Skeletal muscle tissue (tissue), 5 donors: ENCODE results near the gene SLAMF8. TPM values are rescaled to one million over a fixed set of nuclear protein-coding genes. Genes with fewer than 3 reads are reported as not detected.

ENCODE experiments used
- H3K27ac ChIP-seq: one replicate; pipeline ENCODE4 v1.7.0; 2013; ENCODE audit warnings: mild to moderate bottlenecking, low read depth, low read length, inconsistent platforms
- H3K27me3 ChIP-seq, 3 donors: one replicate each; pipeline ENCODE4 v1.7.0; 2013; ENCODE audit warnings: low read length in 3 of 3; ENCODE audit not compliant: control insufficient read depth in 3 of 3, insufficient read depth in 3 of 3
- H3K36me3 ChIP-seq, 3 donors: one replicate each; pipeline ENCODE4 v1.7.0; 2013; ENCODE audit warnings: low read length in 3 of 3; ENCODE audit not compliant: control insufficient read depth in 3 of 3, insufficient read depth in 3 of 3
- H3K4me1 ChIP-seq, 3 donors: one replicate each; pipeline ENCODE4 v1.7.0; 2013; ENCODE audit warnings: low read length in 3 of 3, mild to moderate bottlenecking in 3 of 3; ENCODE audit not compliant: control insufficient read depth in 3 of 3, insufficient read depth in 3 of 3
- H3K4me3 ChIP-seq, 3 donors: one replicate each; pipeline ENCODE4 v1.7.0; 2013; ENCODE audit warnings: low read length in 3 of 3
- H3K9ac ChIP-seq, 3 donors: one replicate each; pipeline ENCODE4 v1.7.0; 2013; ENCODE audit warnings: low read length in 3 of 3, mild to moderate bottlenecking in 3 of 3, moderate library complexity in 2 of 3, low read depth in 1 of 3
- H3K9me3 ChIP-seq, 3 donors: one replicate each; pipeline ENCODE4 v1.7.0; 2013; ENCODE audit warnings: low read length in 3 of 3; ENCODE audit not compliant: control insufficient read depth in 3 of 3
- small RNA-seq: library from RNA; depleted of rRNA; stranded (forward); fragments of <200 nt; gene quantifications from one replicate; pipeline ENCODE3, GENCODE V24; 2014
- total RNA-seq: library from RNA; depleted of rRNA; stranded (reverse); fragments of >200 nt; gene quantifications from one replicate; pipeline ENCODE4 v1.2.3, GENCODE V29; 2014
- donor health status: Osteomylitis.

The SLAMF8 gene
- total RNA-seq, 1 donor from 2014 or later, result 1.6 TPM

- H3K4me3 ChIP-seq, result no peak overlapping the region
- no peaks in the 10 kb centered on the region for H3K27me3 ChIP-seq
- H3K36me3 ChIP-seq, result no peaks in the 10 kb centered on the region
- H3K4me1 ChIP-seq, result peaks cover 0 to 2% (median 0%) of the 10 kb centered on the region in 3 donors
- H3K9me3 ChIP-seq, result no peaks in the 10 kb centered on the region
- no peak overlapping the region for H3K9ac ChIP-seq
- H3K27ac ChIP-seq, result no peak overlapping the region
These were observed 52.5 kb downstream of the SLAMF8 start for GRCh38 chr1:159879136-159879535.

GRCh38 chr1:159879977-159880376 is 53.3 kb downstream of the SLAMF8 start:
- H3K27me3 ChIP-seq, result no peaks in the 10 kb centered on the region
- no peak overlapping the region for H3K9ac ChIP-seq
- H3K4me1 ChIP-seq, result peaks cover 0 to 2% (median 0%) of the 10 kb centered on the region in 3 donors
- no peaks in the 10 kb centered on the region for H3K9me3 ChIP-seq
- no peak overlapping the region for H3K4me3 ChIP-seq
- H3K27ac ChIP-seq, result no peak overlapping the region
- no peaks in the 10 kb centered on the region for H3K36me3 ChIP-seq

GRCh38 chr1:159880430-159880829 is 53.8 kb downstream of the SLAMF8 start:
- Histone ChIP-seq H3K4me1 (peaks cover 0 to 2% (median 0%) of the 10 kb centered on the region in 3 donors), H3K9me3 (no peaks in the 10 kb centered on the region), H3K27ac (no peak overlapping the region)

GRCh38 chr1:159881622-159882526 is 55.2 kb downstream of the SLAMF8 start:
- no peaks in the 10 kb centered on the region for H3K36me3 ChIP-seq
- no peak overlapping the region for H3K9ac ChIP-seq

More at GRCh38 chr1:159880430-159880829, 53.8 kb downstream of the SLAMF8 start:
- no peak overlapping the region for H3K9ac ChIP-seq
- no peak overlapping the region for H3K4me3 ChIP-seq
- no peaks in the 10 kb centered on the region for H3K36me3 ChIP-seq
- H3K27me3 ChIP-seq, result no peaks in the 10 kb centered on the region

GRCh38 chr1:159882527-159882862 is 55.8 kb downstream of the SLAMF8 start:
- Histone ChIP-seq H3K9me3 (no peaks in the 10 kb centered on the region), H3K4me3 (no peak overlapping the region), H3K4me1 (peaks cover 0 to 2% (median 0%) of the 10 kb centered on the region in 3 donors), H3K36me3 (no peaks in the 10 kb centered on the region), H3K27me3 (no peaks in the 10 kb centered on the region), H3K27ac (no peak overlapping the region), H3K9ac (no peak overlapping the region)

More at GRCh38 chr1:159881622-159882526, 55.2 kb downstream of the SLAMF8 start:
- Histone ChIP-seq H3K27ac (no peak overlapping the region), H3K27me3 (no peaks in the 10 kb centered on the region), H3K9me3 (no peaks in the 10 kb centered on the region), H3K4me1 (peaks cover 0 to 2% (median 0%) of the 10 kb centered on the region in 3 donors), H3K4me3 (no peak overlapping the region)

- H3K4me3 ChIP-seq, result no peak overlapping the region
- no peaks in the 10 kb centered on the region for H3K27me3 ChIP-seq
- no peak overlapping the region for H3K9ac ChIP-seq
- peaks cover 0 to 2% (median 0%) of the 10 kb centered on the region in 3 donors for H3K4me1 ChIP-seq
- no peak overlapping the region for H3K27ac ChIP-seq
- H3K9me3 ChIP-seq, result no peaks in the 10 kb centered on the region
- no peaks in the 10 kb centered on the region for H3K36me3 ChIP-seq
These were observed 56.5 kb downstream of the SLAMF8 start for GRCh38 chr1:159883134-159883533.

DNA sequence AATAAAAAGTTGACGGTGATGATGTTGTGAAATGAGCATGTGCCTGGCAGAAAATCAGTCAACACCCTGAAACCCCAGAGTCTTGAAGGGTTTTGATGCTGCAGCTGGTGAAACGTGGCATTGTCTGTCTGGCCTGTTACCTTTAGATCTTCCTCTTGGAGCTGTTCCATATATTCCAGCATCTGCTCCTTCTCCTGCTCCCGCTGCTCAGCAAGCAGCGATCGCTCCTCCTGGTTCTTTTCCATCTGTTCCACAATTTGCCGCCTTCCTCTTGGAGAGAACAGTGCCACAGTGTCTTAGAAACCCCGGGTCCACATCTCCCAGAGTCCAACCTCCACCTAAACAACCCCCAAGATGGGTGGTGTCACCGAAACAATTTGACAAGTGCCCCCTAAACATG is 57.6 kb downstream of the SLAMF8 start:
- H3K36me3 ChIP-seq, result no peaks in the 10 kb centered on the region
- H3K9ac ChIP-seq, result no peak overlapping the region
- no peak overlapping the region for H3K4me3 ChIP-seq
- H3K4me1 ChIP-seq, result peaks cover 0 to 2% (median 1%) of the 10 kb centered on the region in 3 donors
- no peak overlapping the region for H3K27ac ChIP-seq
- no peaks in the 10 kb centered on the region for H3K9me3 ChIP-seq
- H3K27me3 ChIP-seq, result no peaks in the 10 kb centered on the region

Small RNAs within 50 kb of the gene (small RNA-seq; reads per million reads assigned to genes)
- gene RF00570, result 3.2 reads per million, percentile 88 among the genes with 10 or more reads in this experiment

Other genes with a start within 250 kb of the SLAMF8 start
- gene APCS, start 239.0 kb upstream of the SLAMF8 start, total RNA-seq, result 0.52 TPM
- gene CRP, start 112.3 kb upstream of the SLAMF8 start, total RNA-seq, result not detected
- gene DUSP23, start 45.9 kb upstream of the SLAMF8 start, total RNA-seq, result 7.3 TPM
- gene FCRL6, start 24.5 kb upstream of the SLAMF8 start, total RNA-seq, result not detected
- not detected for gene VSIG8, start 35.8 kb downstream of the SLAMF8 start, total RNA-seq
- gene CFAP45, start 73.3 kb downstream of the SLAMF8 start, total RNA-seq, result not detected
- 85.1 TPM for gene TAGLN2, start 98.6 kb downstream of the SLAMF8 start, total RNA-seq
- under 0.01 TPM for gene IGSF9, start 118.7 kb downstream of the SLAMF8 start, total RNA-seq
- gene SLAMF9, start 127.4 kb downstream of the SLAMF8 start, total RNA-seq, result not detected
- gene PIGM, start 205.1 kb downstream of the SLAMF8 start, total RNA-seq, result 3.1 TPM
- gene KCNJ10, start 243.3 kb downstream of the SLAMF8 start, total RNA-seq, result 0.52 TPM